ENCODE measurements around the gene AKAP6. TPM values are rescaled to one million over a fixed set of nuclear protein-coding genes. Genes with fewer than 3 reads are reported as not detected.
A peak's percentile ranks its signal among the peaks of the same experiment; 100 is the strongest.

Gene AKAP6
- total RNA-seq, 1 experiment from 2014 or later: 2.6 TPM

DNA sequence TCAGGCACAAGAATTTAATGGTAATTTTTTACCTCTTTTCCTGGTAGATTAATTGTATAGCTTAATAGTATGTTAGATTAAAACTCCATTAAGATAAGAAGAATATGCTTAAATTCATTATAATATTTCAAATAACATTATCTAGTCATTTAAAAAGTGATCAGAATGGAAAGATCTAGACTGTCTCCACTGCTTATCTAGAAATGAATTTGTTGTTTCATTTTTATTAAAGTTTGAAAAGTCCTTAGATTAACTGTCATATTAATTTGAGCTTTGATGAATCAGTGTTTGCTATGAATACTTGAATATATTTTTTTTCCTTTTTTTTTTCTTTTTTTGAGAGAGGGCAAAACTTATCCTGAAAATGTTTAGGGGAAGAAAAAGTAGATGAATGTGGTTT, 373.0 kb downstream of the AKAP6 start:
- in situ Hi-C loops (cut with HindIII; ENCODE audit: low pct_unique_long_range_greater_than_20kb, low sequenced_read_pairs): no loop called here
- DNase-seq (ENCODE audit: low read depth, low spot score): no peak

DNA sequence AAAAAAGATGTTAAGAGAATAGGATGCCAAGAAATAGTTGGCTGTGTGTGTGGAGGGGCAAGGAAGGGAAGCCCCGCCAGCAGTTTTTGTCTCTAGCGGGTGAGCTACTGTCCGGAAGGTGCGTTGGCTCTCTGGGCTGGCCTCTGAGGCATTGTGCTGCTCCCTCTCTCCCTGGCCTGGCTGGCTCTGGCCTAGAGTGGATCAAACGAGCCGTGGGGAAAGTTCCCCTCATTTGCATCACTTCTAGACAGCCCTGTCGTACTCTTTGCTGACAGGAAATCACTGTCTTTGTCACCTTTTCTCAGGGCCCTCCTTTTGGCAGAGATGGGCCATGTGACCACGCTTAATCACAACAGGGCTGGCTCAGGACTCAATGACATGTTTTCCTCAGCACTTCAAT, 373.5 kb downstream of the AKAP6 start:
- in situ Hi-C loops (cut with HindIII; ENCODE audit: low pct_unique_long_range_greater_than_20kb, low sequenced_read_pairs): no loop called here
- peak; percentile 43 for DNase-seq (ENCODE audit: low read depth, low spot score)

DNA sequence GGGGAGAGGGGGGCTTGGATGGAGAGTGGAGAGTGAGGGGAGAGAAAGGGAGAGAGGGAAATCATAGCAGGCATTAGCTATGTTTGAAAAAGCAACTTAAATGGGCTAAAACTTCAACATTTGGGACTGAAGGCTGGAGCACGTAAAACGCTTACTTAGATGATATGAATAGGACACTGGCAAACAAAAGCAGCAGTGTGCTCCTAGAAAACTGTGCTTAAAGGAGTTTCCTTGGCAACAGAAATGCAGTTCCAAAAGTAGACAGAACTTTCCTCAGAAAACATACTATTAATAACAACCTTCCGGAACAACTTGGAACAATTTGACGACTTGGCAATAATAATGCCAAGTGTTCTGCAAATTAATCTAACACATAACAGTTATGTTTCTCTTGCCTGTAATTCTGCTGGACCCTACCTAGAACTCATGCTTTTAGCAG, 374.1 kb downstream of the AKAP6 start:
- DNase-seq (ENCODE audit: low read depth, low spot score): peak; percentile 79
- in situ Hi-C loops (cut with HindIII; ENCODE audit: low pct_unique_long_range_greater_than_20kb, low sequenced_read_pairs): no loop called here

DNA sequence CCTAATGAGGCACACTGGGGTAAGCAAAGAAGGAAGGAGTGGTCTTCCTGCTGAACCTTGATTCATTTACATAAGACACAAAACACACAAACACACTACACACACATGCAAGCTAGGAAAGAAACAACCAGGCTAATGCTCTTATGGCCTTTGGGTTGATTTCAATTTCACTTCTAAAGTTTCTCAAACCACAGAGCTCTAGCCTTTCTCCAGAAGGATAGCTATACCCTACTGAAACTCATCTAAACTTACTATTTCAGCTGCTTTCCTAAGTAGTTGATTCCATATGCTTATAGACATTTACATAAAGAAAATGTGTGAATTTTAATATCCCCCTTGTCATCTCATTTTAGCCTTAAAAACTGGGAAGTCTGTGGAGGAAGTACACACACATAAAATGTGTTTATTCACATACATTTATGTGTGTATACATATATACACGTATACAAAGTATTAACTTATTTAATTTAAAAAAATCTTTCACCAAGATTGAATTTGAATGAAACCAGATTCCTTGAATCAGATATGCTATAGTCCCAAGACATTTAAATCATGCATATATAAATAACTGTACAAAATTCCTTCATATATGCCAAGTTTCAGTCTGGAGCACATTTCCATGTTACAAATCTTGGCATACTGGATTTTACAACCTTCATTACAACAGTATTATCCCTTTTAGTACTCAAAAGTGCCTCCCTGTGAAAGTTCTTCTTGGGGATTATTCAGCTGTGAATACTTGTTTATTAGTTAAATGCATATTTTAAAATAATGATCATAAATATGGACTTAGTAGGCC, 377.8 kb downstream of the AKAP6 start:
- in situ Hi-C loops (cut with HindIII; ENCODE audit: low pct_unique_long_range_greater_than_20kb, low sequenced_read_pairs): no loop called here
- DNase-seq (ENCODE audit: low read depth, low spot score): no peak

DNA sequence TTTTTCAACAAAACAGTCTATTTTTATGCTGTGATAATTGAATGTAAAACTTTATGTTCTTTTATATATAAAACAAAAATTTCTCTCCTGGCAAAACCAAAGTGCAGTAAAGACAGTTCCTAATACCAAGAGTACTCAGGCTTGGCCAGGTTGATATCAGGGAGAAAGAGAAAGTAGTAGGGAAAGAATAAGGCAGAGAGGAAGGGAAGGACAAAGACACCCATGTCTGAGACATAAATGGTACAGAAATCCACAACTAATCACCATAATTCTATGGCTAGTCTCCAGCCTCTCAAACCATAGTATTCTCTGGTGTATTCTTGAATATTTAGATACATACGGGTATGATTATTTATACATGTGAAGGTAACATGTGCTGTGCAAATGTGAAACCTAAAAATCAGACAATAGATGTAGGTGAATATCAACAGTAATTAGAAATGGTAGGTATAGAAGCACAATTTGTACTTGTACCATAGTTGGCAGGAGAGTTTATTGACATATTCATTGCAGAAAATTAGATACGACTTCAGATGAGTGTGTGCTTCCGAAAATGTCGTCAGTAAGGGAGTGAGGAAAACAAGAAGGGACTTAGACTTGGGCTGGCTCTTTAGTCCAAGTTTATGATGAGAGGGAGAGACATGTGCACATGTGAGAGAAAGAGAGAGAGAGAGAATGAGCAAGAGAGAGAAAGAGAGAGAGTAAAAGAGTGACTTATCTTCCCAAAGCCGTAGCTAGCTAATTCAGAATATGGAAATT, 378.8 kb downstream of the AKAP6 start:
- in situ Hi-C loops (cut with HindIII; ENCODE audit: low pct_unique_long_range_greater_than_20kb, low sequenced_read_pairs): no loop called here
- no peak for DNase-seq (ENCODE audit: low read depth, low spot score)

DNA sequence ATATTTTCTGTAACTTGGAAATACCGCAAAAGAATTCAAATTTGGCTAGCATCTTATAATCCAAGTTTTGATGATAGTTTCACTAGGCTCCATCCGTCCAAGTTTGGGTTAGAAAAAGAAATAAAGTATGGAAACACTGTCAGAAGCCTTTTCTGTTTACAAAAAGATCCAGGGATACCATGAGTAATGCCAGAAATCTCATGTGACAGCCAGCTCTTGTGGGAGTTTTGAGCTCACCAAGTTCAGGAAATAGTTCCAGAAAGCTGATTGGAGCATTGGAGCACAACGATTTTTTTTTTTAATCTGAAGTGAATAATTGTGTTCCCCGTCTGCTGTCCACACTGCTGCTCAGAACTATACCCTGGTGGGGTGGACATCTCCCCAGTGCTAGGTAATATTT, 379.9 kb downstream of the AKAP6 start:
- peak; percentile 89 for DNase-seq (ENCODE audit: low read depth, low spot score)

DNA sequence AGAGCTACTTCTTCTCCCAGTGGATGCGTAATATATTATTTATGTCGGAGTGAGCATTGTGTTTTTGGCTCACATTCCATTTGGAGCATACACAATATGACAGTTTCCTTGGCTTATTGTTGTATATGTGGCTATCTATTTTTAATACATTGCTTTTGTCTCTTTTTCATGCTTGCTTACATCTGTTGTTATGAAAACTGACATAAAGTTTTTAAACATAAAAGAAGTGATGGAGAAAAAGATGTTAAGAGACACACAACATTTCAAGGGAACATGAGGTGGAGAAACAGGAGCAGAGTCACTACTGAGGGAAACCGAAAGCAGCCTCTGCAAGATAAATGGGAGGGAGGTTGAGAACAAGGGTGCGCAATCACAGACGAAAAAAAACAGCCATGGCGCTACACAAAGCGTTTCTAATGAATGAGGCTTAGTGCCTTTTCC, 381.2 kb downstream of the AKAP6 start:
- in situ Hi-C loops (cut with HindIII; ENCODE audit: low pct_unique_long_range_greater_than_20kb, low sequenced_read_pairs): no loop called here
- peak; percentile 55 for DNase-seq (ENCODE audit: low read depth, low spot score)

More for the DNA sequence above, 379.9 kb downstream of the AKAP6 start:
- in situ Hi-C loops (cut with HindIII; ENCODE audit: low pct_unique_long_range_greater_than_20kb, low sequenced_read_pairs): no loop called here

DNA sequence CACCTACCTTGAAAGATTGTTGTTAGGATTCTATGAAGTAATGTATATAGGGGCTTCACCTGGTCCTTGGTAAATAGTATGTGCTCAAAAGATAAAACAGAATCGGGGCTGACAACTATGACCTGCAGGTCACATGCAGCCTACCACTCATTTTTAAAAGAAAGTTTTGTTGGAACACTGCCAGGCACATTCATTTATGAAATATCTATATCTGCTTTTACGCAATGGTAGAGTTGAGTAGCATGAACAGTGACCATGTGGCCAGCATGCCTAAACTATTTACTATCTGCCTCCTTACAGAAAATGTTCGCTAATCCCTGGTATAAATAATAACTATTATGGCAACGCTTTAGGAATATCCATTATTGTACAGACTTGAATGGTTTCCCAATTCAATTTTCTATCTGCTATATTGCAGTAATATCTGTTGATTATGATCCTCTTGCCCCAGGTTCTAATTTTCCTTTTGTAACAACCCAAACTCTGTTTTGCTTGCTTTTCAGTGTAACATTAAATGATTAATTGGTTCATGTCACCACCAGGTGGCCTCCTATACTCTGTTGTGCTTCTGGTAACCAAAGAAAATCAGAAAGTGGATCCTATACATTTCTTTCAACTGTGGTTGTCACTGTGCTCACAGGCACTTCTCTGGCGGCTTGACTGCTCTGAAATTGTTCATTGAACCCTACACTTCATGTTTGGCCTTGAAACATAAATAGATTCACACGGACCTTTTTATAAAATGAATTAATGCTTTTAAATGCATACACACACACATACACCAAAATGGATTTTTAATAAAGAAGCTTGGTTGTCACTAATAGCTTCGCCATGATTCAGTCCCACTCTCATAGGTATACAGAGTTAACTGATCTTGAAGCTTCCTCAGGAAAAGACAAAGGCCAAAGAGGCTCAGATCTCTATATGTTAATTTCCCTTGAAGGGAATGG, 381.9 kb downstream of the AKAP6 start:
- in situ Hi-C loops (cut with HindIII; ENCODE audit: low pct_unique_long_range_greater_than_20kb, low sequenced_read_pairs): no loop called here
- DNase-seq (ENCODE audit: low read depth, low spot score): peak; percentile 82

DNA sequence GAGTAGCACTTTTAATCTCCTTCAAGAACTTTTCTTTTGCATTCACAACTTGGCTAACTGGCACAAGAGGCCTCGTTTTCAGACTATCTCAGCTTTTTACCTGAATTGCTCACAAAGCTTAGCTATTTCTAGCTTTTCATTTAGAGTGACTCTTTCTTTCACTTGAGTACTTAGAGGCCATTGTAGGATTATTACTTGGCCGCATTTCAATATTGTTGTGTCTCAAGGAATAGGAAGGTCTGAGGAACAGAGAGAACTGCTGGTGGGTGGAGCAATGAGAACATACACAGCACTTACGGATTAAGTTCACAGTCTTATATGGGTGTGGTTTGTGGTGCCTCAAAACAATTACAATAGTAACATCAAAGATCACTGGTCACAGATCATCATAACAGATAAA, 384.8 kb downstream of the AKAP6 start:
- no peak for DNase-seq (ENCODE audit: low read depth, low spot score)
- in situ Hi-C loops (cut with HindIII; ENCODE audit: low pct_unique_long_range_greater_than_20kb, low sequenced_read_pairs): no loop called here

DNA sequence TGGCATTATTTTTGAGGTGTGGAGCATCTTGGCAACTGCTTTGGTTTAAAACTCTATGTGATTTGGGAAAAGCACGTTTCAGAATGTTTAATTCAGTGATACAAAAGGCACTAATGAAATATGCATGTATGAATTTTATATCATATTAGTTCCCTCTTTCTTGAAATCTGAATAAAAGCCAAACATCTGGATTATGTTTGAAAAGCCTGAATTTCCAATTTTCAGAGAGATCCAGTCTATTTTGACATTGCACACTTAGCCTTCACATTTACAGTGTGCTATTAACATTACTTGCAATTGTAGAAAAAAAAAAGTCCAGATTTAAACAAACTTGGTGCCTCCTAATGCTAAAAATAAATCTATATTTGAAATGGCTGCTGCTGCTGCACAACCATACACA, 390.5 kb downstream of the AKAP6 start:
- no peak for DNase-seq (ENCODE audit: low read depth, low spot score)
- in situ Hi-C loops (cut with HindIII; ENCODE audit: low pct_unique_long_range_greater_than_20kb, low sequenced_read_pairs): no loop called here

DNA sequence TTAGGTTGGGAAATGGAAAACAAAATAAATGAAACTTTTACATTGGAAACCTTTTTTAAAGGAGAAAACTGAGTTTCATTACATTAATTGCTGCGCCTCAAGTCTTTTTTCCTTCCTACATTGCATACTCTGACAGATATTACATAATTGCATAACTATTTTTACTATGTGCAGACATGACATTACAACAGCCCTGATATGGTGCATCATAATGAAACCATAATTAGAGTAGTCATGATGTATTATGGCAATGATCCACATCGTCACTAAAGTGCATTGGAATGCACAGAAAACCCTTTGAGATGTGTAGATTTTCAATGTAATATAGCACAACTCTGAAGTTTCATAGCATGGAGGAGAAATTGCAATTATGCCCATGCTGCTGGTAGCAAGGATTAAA, 391.8 kb downstream of the AKAP6 start:
- in situ Hi-C loops (cut with HindIII; ENCODE audit: low pct_unique_long_range_greater_than_20kb, low sequenced_read_pairs): no loop called here
- DNase-seq (ENCODE audit: low read depth, low spot score): no peak

DNA sequence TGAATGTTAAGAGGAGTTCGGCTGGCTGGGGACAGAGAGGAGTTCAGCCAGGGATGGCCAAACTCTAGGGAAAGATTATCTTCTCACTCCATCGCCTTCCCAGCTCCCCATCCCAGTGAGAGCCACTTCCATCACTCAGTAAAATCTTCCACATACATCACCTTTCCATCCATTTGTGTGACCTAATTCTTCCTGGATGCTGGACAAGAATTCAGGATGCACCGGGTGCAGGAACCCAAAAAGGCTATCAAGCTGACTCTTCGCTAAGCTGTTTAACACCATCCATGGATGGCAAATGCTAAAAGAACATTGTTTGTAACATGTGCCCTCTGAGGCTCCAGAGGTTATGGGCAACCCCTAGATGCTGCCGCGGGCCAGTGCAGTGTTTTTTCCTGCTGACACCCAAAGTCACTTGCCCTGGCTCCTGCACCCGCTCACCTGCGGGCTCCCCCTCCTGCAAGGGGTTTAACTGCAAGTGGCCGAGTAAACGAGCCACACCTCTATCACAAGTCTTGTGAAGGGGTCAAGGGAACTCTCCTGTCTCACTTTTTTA, 393.6 kb downstream of the AKAP6 start:
- DNase-seq (ENCODE audit: low read depth, low spot score): no peak
- in situ Hi-C loops (cut with HindIII; ENCODE audit: low pct_unique_long_range_greater_than_20kb, low sequenced_read_pairs): no loop called here

DNA sequence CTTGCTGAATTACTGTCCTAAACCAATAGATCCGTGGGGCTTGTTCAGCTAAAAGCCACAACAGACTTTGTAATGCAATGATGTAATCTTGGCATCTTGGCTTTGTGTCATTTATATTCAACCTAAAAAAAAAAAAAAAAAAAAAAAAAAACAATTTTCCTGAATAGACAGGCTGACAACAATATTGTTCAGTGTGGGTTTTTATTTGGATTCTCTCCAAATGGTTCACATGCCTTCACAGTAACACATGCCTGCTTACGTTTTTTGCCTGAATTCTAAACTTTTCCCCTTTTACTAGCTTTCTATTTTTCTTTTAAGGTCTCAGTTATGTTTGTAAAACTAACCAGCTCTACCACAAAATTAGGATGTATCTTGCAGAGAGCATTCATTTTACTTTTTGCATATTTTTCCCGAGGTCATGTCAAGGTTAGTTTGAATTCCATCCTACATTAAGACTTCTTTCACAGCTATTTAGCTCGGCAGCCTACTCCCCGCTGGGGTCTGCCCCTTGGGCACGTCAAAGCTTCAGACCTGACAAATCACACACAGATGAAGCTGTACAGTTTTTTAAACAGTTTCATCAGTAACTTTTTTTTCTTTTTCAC, 395.9 kb downstream of the AKAP6 start:
- in situ Hi-C loops (cut with HindIII; ENCODE audit: low pct_unique_long_range_greater_than_20kb, low sequenced_read_pairs): no loop called here
- DNase-seq (ENCODE audit: low read depth, low spot score): peak; percentile 94

DNA sequence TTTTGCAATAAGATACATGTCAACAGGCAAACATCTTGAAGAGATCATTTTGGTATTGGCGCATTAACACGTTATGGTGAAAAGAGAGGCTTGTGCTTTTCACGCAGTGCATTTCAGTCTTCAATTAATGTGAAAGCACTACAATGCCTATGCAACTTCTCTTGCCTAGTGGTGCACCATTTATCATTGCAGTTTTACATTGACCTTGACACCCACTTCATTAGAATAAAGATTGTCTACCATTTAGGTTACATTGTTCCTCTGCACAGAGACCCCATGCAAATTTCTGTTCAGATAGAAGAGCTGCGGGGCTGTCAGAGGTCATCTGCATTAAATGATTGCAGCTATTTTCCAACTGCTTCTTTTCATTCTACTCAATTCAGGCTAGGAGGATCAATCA, 397.4 kb downstream of the AKAP6 start:
- in situ Hi-C loops (cut with HindIII; ENCODE audit: low pct_unique_long_range_greater_than_20kb, low sequenced_read_pairs): no loop called here
- DNase-seq (ENCODE audit: low read depth, low spot score): no peak

DNA sequence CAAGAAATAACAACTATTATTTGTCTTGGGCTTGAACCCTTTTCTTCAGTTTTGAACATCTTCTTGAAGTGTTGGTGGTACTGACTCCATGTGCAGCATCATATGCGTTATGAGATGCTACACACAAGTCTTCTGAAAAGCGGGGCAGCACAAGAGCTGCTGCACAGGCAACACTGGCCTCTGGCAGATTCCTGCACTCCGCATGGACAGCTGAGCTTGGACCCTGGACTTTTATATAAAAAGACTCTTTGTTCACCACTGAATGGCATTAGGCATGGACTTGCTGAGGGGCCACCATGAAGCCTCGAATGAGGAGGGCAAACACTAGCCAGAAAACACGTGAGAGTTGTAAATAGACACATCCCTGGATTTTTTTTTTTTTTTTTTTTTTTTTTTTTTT, 398.7 kb downstream of the AKAP6 start:
- in situ Hi-C loops (cut with HindIII; ENCODE audit: low pct_unique_long_range_greater_than_20kb, low sequenced_read_pairs): no loop called here
- peak; percentile 26 for DNase-seq (ENCODE audit: low read depth, low spot score)

DNA sequence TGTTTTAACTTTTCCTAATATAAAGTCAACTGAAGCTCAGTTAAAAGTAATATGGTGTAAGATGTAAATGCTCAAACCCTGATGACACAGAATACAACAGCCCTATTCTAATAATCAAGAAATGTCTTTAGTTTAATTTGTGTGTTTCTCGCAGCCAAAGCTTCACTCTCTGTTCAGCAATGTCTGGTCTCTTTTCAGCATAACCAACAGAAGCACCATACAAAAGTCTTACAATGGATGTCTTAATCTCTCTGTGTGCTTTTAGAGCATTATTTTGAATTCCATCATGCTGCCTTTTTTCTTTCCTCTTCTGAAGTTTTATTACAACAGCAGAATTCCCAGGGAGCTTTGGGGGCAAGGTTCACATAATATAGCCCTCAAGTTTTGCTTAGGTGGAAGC, 399.4 kb downstream of the AKAP6 start:
- in situ Hi-C loops (cut with HindIII; ENCODE audit: low pct_unique_long_range_greater_than_20kb, low sequenced_read_pairs): no loop called here
- no peak for DNase-seq (ENCODE audit: low read depth, low spot score)

DNA sequence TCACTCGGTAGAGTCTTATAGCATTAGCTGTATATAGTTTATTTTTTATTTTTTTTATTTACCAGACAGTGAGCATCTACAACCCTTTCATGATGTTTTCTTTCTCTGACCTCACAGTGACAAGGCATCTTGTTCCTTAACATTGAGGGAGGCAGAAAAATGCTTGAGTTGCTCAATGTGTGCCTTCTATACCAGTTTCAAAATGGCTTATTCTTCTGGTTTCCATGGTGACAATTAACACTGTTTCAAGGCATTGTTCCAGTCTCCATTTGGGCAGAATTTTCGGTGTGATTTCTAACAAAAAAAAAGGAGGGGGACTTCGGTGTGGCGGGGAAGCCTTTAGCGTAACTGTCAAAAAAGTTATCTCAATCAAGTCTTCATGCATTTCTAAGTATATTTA, 399.9 kb downstream of the AKAP6 start:
- DNase-seq (ENCODE audit: low read depth, low spot score): no peak
- in situ Hi-C loops (cut with HindIII; ENCODE audit: low pct_unique_long_range_greater_than_20kb, low sequenced_read_pairs): no loop called here
